Mesenteric fat pad (tissue), 1 donor: ENCODE measurements around the gene SHMT1. TPM values are rescaled to one million over a fixed set of nuclear protein-coding genes. Genes with fewer than 3 reads are reported as not detected.
"Not testable (repeated sequence)": the region's sequence is repeated elsewhere in the genome, so short reads cannot be mapped to it uniquely, and the experiment has no call there.

Experiments
- DNase-seq: peaks from one replicate; pipeline ENCODE4 v3.0.0-alpha.2; 2020; ENCODE audit warnings: low spot score
- microRNA-seq: library from miRNA; unstranded; fragments of <30 nt; microRNA quantifications from one replicate; pipeline ENCODE4 v1.2.0, GENCODE V29; 2020; ENCODE audit warnings: borderline number of aligned reads
- total RNA-seq: library from RNA; stranded (reverse); fragmentation: NEBNext Ultra II Directional; extraction: Animal tissue kit (Norgen Biotek cat#: 25700); gene quantifications from one replicate; pipeline ENCODE4 v1.2.1, GENCODE V29; 2021
- donor health status: DM: yes; HTN: yes; CAD: no.

SHMT1 gene
- total RNA-seq, 1 donor from 2014 or later: 87.2 TPM

DNA sequence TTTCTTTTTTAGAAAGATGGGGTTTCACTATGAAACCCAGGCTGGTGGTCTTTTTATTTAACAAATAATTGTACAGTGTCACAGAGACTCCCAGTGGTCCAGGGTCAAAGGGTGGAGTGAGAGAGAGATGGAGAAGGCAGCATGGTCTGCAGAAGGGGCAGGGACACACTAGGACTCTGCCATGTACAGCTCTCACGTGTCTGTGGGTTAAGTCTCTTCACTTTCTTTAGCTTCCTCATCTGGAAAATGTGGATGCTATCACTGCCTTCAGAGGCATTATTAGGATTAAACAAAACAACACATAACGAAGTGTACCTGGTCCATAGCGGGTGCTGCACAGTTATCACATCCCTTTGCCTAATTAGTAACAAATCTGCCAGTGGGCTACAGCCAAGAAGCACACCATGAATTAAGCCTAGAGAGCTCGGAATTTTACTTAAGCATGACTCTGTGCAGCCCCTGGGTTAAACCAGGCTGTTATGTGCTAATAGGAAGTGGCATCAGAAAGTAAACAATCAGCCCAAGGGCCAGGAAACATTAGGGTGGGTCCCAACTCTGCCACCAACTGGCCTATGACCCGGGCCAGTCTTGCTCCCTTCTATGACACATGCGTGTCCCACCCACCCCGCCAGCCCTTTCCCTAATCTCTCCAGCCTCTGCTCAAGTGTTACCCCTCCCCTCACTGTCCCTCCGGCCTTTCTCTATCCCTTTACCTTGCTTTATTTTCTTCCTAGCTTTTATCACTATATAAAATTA lies 62.4 kb downstream of the SHMT1 start:
- DNase-seq: no peak

DNA sequence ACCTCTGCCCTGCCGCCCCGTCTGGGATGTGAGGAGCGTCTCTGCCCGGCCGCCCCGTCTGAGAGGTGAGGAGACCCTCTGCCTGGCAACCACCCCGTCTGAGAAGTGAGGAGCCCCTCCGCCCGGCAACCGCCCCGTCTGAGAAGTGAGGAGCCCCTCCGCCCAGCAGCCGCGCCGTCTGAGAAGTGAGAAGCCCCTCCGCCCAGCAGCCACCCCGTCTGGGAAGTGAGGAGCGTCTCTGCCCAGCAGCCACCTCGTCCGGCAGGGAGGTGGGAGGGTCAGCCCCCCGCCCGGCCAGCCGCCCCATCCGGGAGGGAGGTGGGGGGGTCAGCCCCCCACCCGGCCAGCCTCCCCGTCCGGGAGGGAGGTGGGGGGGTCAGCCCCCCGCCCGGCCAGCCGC lies 65.3 kb downstream of the SHMT1 start:
- DNase-seq: not testable (repeated sequence)

- DNase-seq: no peak
These were observed 71.4 kb downstream of the SHMT1 start for GRCh38 chr17:18291718-18292540.

- no peak for DNase-seq
These were observed 78.1 kb downstream of the SHMT1 start for GRCh38 chr17:18285296-18285695.

- no peak for DNase-seq
These were observed 81.6 kb downstream of the SHMT1 start for GRCh38 chr17:18281788-18282187.

DNA sequence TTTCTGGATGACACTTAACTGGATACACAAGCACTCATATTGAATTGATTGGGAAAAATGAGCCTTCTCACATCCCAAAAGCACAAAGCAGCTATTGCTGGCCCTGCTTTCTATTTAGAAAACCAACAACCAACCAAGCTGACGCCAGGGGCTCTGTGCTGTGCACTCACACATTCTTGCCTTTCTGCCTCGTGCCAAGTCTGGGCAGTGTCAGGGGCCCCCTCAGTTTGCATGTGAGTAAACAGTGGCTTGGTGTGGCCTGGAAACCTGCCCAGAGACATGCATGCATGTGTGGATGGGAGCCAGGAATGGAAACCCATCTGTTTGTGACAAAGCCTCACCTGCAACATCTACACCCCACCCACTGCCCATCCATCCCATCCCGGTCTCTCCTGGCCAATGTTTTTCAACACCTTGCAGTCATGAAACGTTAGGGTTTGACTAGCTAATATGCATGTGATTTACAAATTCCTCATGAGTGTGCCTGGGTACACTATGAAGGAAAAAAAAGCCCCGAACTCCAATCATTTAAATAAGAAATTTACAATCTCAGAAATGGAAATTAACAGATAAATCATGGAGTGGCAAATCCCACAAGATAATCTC lies 82.5 kb downstream of the SHMT1 start:
- DNase-seq: no peak

DNA sequence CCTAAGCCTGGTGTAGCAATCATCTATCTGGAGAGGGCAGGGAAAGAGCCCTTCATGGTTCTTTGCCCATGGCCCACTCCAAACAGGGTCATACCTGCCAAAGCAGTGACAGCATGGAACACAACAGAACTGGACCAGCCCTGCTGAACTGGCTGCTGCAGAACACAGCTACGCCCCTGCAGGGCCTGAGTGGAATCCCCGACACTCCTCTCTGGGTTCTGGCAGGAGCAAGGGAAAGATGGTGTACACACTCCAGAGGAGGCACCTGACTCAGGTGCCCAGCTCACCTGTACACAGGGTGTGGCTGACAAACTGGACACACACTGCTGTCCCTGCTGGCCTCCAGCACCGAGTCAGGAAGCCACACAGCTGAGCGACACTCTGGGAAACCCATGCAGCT lies 83.1 kb downstream of the SHMT1 start:
- DNase-seq: no peak

DNA sequence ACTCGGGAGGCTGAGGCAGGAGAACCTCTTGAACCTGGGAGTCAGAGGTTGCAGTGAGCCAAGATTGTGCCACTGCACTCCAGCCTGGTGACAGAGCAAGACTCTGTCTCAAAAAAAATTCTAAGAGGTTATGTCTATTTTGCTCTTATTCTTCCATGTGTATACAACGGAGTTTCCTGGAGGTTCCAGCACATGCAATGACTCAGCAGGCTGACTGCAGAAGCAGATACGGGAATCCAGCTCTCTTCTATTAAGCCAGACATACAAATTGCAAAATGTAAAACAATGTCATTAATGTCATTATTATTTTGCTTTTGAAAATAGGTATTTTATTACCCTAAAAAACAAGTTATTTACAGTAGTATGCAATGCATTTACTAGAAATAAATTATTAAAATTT lies 84.5 kb downstream of the SHMT1 start:
- no peak for DNase-seq

Small RNAs within 50 kb of the gene (microRNA-seq; reads per million reads assigned to microRNA genes)
- gene MIR6778: not detected

Other genes with a start within 250 kb of the SHMT1 start
- 86.9 TPM for gene ALKBH5, start 179.7 kb downstream of the SHMT1 start, total RNA-seq
- 12.0 TPM for gene LLGL1, start 137.9 kb downstream of the SHMT1 start, total RNA-seq
- 269 TPM for gene FLII, start 104.8 kb downstream of the SHMT1 start, total RNA-seq
- gene MIEF2, start 102.9 kb downstream of the SHMT1 start, total RNA-seq: 4.6 TPM
- 34.1 TPM for gene TOP3A, start 48.6 kb downstream of the SHMT1 start, total RNA-seq
- gene SMCR8, start 48.3 kb downstream of the SHMT1 start, total RNA-seq: 14.3 TPM
- 0.22 TPM for gene EVPLL, start 14.2 kb upstream of the SHMT1 start, total RNA-seq
- gene LGALS9C, start 113.2 kb upstream of the SHMT1 start, total RNA-seq: not detected